ENCODE data around the gene TSPAN18.
A peak's percentile ranks its signal among the peaks of the same experiment; 100 is the strongest.

Gene TSPAN18

GRCh38 chr11:44917741-44918140 lies 191.0 kb downstream of the TSPAN18 start:
- no peak overlapping the region for H4K8ac ChIP-seq (ENCODE audit: low read depth, low read length)
- H3K27me3 ChIP-seq (ENCODE audit: control insufficient read depth in 3 of 3, insufficient read depth in 3 of 3, low read depth in 1 of 3, low read length in 3 of 3) = no peaks in the 10 kb centered on the region
- WGBS, 2 donors (ENCODE audit: extremely low coverage in 2 of 2, insufficient read length in 2 of 2, insufficient replicate concordance in 1 of 2) = no CpG with 5 or more reads among the region's 4 CpGs
- peaks cover 34 to 75% of the 10 kb centered on the region in 2 donors for H3K36me3 ChIP-seq (replicated peaks in 1 of 2; ENCODE audit: control insufficient read depth in 2 of 2, insufficient read depth in 2 of 2, low read length in 2 of 2)
- H4K91ac ChIP-seq (ENCODE audit: low read depth, low read length, poor library complexity) = no peak overlapping the region
- no peak overlapping the region for H2AFZ ChIP-seq (ENCODE audit: low read length)
- H3K27ac ChIP-seq (replicated peaks; ENCODE audit: low read length) = no peak overlapping the region
- H2BK15ac ChIP-seq (ENCODE audit: low read length) = no peak overlapping the region
- no peaks in the 10 kb centered on the region for H3K79me1 ChIP-seq (ENCODE audit: low read depth, low read length)
- H3K4me3 ChIP-seq (ENCODE audit: low read length in 2 of 2) = no peak overlapping the region
- H2AK5ac ChIP-seq (ENCODE audit: low read depth, low read length) = no peak overlapping the region
- no peak overlapping the region for H2BK120ac ChIP-seq (ENCODE audit: low read depth, low read length)
- DNase-seq (ENCODE audit: low spot score) = no peak
- H2BK5ac ChIP-seq (ENCODE audit: low read length) = no peak overlapping the region
- peaks cover 0 to 15% of the 10 kb centered on the region in 2 donors for H3K4me1 ChIP-seq (ENCODE audit: control insufficient read depth in 2 of 2, insufficient read depth in 1 of 2, low read depth in 1 of 2, low read length in 2 of 2)
- H2BK12ac ChIP-seq (ENCODE audit: low read length) = no peak overlapping the region
- no peak overlapping the region for H3K14ac ChIP-seq (ENCODE audit: low read length)
- H3K18ac ChIP-seq (ENCODE audit: low read length) = no peak overlapping the region
- no peak overlapping the region for H3K4me2 ChIP-seq (ENCODE audit: insufficient read depth, low read length, poor library complexity, severe bottlenecking)
- no peaks in the 10 kb centered on the region for H3K9me3 ChIP-seq (replicated peaks in 1 of 2; ENCODE audit: control insufficient read depth in 2 of 2, insufficient read depth in 1 of 2, low read depth in 1 of 2, low read length in 2 of 2)
- no peak overlapping the region for H3K4ac ChIP-seq (ENCODE audit: low read length)
- peak overlapping the region; percentile 60 for H3K9ac ChIP-seq (ENCODE audit: low read depth, low read length, poor library complexity)
- H3K23ac ChIP-seq (ENCODE audit: low read depth, low read length, poor library complexity) = no peak overlapping the region

- WGBS, 2 donors (ENCODE audit: extremely low coverage in 2 of 2, insufficient read length in 2 of 2, insufficient replicate concordance in 1 of 2) = no CpG with 5 or more reads among the region's 7 CpGs
- no peaks in the 10 kb centered on the region for H3K9me3 ChIP-seq (replicated peaks in 1 of 2; ENCODE audit: control insufficient read depth in 2 of 2, insufficient read depth in 1 of 2, low read depth in 1 of 2, low read length in 2 of 2)
- no peak overlapping the region for H4K91ac ChIP-seq (ENCODE audit: low read depth, low read length, poor library complexity)
- peaks cover 38 to 62% of the 10 kb centered on the region in 2 donors for H3K36me3 ChIP-seq (replicated peaks in 1 of 2; ENCODE audit: control insufficient read depth in 2 of 2, insufficient read depth in 2 of 2, low read length in 2 of 2)
- H3K4me2 ChIP-seq (ENCODE audit: insufficient read depth, low read length, poor library complexity, severe bottlenecking) = no peak overlapping the region
- H3K4me1 ChIP-seq (ENCODE audit: control insufficient read depth in 2 of 2, insufficient read depth in 1 of 2, low read depth in 1 of 2, low read length in 2 of 2) = peaks cover 0 to 15% of the 10 kb centered on the region in 2 donors
- H3K27me3 ChIP-seq (ENCODE audit: control insufficient read depth in 3 of 3, insufficient read depth in 3 of 3, low read depth in 1 of 3, low read length in 3 of 3) = no peaks in the 10 kb centered on the region
- peak overlapping the region; percentile 11 for H2AK5ac ChIP-seq (ENCODE audit: low read depth, low read length)
- no peak overlapping the region for H3K14ac ChIP-seq (ENCODE audit: low read length)
- H3K4me3 ChIP-seq (ENCODE audit: low read length in 2 of 2) = no peak overlapping the region
- no peaks in the 10 kb centered on the region for H3K79me1 ChIP-seq (ENCODE audit: low read depth, low read length)
- H2BK12ac ChIP-seq (ENCODE audit: low read length) = no peak overlapping the region
- H3K23ac ChIP-seq (ENCODE audit: low read depth, low read length, poor library complexity) = no peak overlapping the region
- no peak overlapping the region for H3K4ac ChIP-seq (ENCODE audit: low read length)
- no peak overlapping the region for H2BK15ac ChIP-seq (ENCODE audit: low read length)
- H2BK120ac ChIP-seq (ENCODE audit: low read depth, low read length) = no peak overlapping the region
- no peak overlapping the region for H2AFZ ChIP-seq (ENCODE audit: low read length)
- H2BK5ac ChIP-seq (ENCODE audit: low read length) = peak overlapping the region; percentile 2
- H4K8ac ChIP-seq (ENCODE audit: low read depth, low read length) = no peak overlapping the region
- peak overlapping the region; percentile 15 for H3K27ac ChIP-seq (replicated peaks; ENCODE audit: low read length)
- no peak overlapping the region for H3K9ac ChIP-seq (ENCODE audit: low read depth, low read length, poor library complexity)
- DNase-seq (ENCODE audit: low spot score) = no peak
- peak overlapping the region; percentile 24 for H3K18ac ChIP-seq (ENCODE audit: low read length)
Measured at GRCh38 chr11:44920451-44920850, 193.7 kb downstream of the TSPAN18 start.

- H4K8ac ChIP-seq (ENCODE audit: low read depth, low read length) = no peak overlapping the region
- no peak overlapping the region for H2BK12ac ChIP-seq (ENCODE audit: low read length)
- no peak overlapping the region for H2AK5ac ChIP-seq (ENCODE audit: low read depth, low read length)
- no peak overlapping the region for H3K23ac ChIP-seq (ENCODE audit: low read depth, low read length, poor library complexity)
- DNase-seq (ENCODE audit: low spot score) = no peak
- H3K14ac ChIP-seq (ENCODE audit: low read length) = no peak overlapping the region
- no peak overlapping the region for H2BK15ac ChIP-seq (ENCODE audit: low read length)
- H3K36me3 ChIP-seq (replicated peaks in 1 of 2; ENCODE audit: control insufficient read depth in 2 of 2, insufficient read depth in 2 of 2, low read length in 2 of 2) = peaks cover 30 to 51% of the 10 kb centered on the region in 2 donors
- no peak overlapping the region for H3K4me2 ChIP-seq (ENCODE audit: insufficient read depth, low read length, poor library complexity, severe bottlenecking)
- no peak overlapping the region for H3K4me3 ChIP-seq (ENCODE audit: low read length in 2 of 2)
- peaks cover 0 to 17% of the 10 kb centered on the region in 2 donors for H3K4me1 ChIP-seq (ENCODE audit: control insufficient read depth in 2 of 2, insufficient read depth in 1 of 2, low read depth in 1 of 2, low read length in 2 of 2)
- H3K79me1 ChIP-seq (ENCODE audit: low read depth, low read length) = no peaks in the 10 kb centered on the region
- H3K18ac ChIP-seq (ENCODE audit: low read length) = no peak overlapping the region
- H3K27ac ChIP-seq (replicated peaks; ENCODE audit: low read length) = no peak overlapping the region
- peak overlapping the region; percentile 7 for H3K9ac ChIP-seq (ENCODE audit: low read depth, low read length, poor library complexity)
- H3K4ac ChIP-seq (ENCODE audit: low read length) = no peak overlapping the region
- no peaks in the 10 kb centered on the region for H3K27me3 ChIP-seq (ENCODE audit: control insufficient read depth in 3 of 3, insufficient read depth in 3 of 3, low read depth in 1 of 3, low read length in 3 of 3)
- no peaks in the 10 kb centered on the region for H3K9me3 ChIP-seq (replicated peaks in 1 of 2; ENCODE audit: control insufficient read depth in 2 of 2, insufficient read depth in 1 of 2, low read depth in 1 of 2, low read length in 2 of 2)
- WGBS, 2 donors (ENCODE audit: extremely low coverage in 2 of 2, insufficient read length in 2 of 2, insufficient replicate concordance in 1 of 2) = no CpG with 5 or more reads among the region's 7 CpGs
- H2BK120ac ChIP-seq (ENCODE audit: low read depth, low read length) = no peak overlapping the region
- no peak overlapping the region for H2BK5ac ChIP-seq (ENCODE audit: low read length)
- H4K91ac ChIP-seq (ENCODE audit: low read depth, low read length, poor library complexity) = no peak overlapping the region
- no peak overlapping the region for H2AFZ ChIP-seq (ENCODE audit: low read length)
Measured at GRCh38 chr11:44923115-44923514, 196.4 kb downstream of the TSPAN18 start.

GRCh38 chr11:44923806-44924205 lies 197.0 kb downstream of the TSPAN18 start:
- no peak overlapping the region for H2AK5ac ChIP-seq (ENCODE audit: low read depth, low read length)

More at GRCh38 chr11:44923806-44924205, 197.0 kb downstream of the TSPAN18 start:
- Histone ChIP-seq H3K4me2 (ENCODE audit: insufficient read depth, low read length, poor library complexity, severe bottlenecking) (no peak overlapping the region), H2BK15ac (ENCODE audit: low read length) (no peak overlapping the region), H4K8ac (ENCODE audit: low read depth, low read length) (no peak overlapping the region), H3K27me3 (ENCODE audit: control insufficient read depth in 3 of 3, insufficient read depth in 3 of 3, low read depth in 1 of 3, low read length in 3 of 3) (no peaks in the 10 kb centered on the region), H4K91ac (ENCODE audit: low read depth, low read length, poor library complexity) (no peak overlapping the region), H3K14ac (ENCODE audit: low read length) (no peak overlapping the region), H3K4ac (ENCODE audit: low read length) (no peak overlapping the region), H2BK12ac (ENCODE audit: low read length) (no peak overlapping the region), H3K4me1 (ENCODE audit: control insufficient read depth in 2 of 2, insufficient read depth in 1 of 2, low read depth in 1 of 2, low read length in 2 of 2) (peaks cover 0 to 21% of the 10 kb centered on the region in 2 donors), H3K9me3 (replicated peaks in 1 of 2; ENCODE audit: control insufficient read depth in 2 of 2, insufficient read depth in 1 of 2, low read depth in 1 of 2, low read length in 2 of 2) (no peaks in the 10 kb centered on the region), H3K23ac (ENCODE audit: low read depth, low read length, poor library complexity) (peak overlapping the region; percentile 69), H2BK120ac (ENCODE audit: low read depth, low read length) (no peak overlapping the region), H3K9ac (ENCODE audit: low read depth, low read length, poor library complexity) (no peak overlapping the region), H3K79me1 (ENCODE audit: low read depth, low read length) (no peaks in the 10 kb centered on the region), H2BK5ac (ENCODE audit: low read length) (no peak overlapping the region), H3K27ac (replicated peaks; ENCODE audit: low read length) (no peak overlapping the region), H3K36me3 (replicated peaks in 1 of 2; ENCODE audit: control insufficient read depth in 2 of 2, insufficient read depth in 2 of 2, low read length in 2 of 2) (peaks cover 30 to 52% of the 10 kb centered on the region in 2 donors), H2AFZ (ENCODE audit: low read length) (no peak overlapping the region), H3K18ac (ENCODE audit: low read length) (no peak overlapping the region), H3K4me3 (ENCODE audit: low read length in 2 of 2) (no peak overlapping the region)
- no peak for DNase-seq (ENCODE audit: low spot score)
- no CpG with 5 or more reads among the region's 3 CpGs for WGBS, 2 donors (ENCODE audit: extremely low coverage in 2 of 2, insufficient read length in 2 of 2, insufficient replicate concordance in 1 of 2)
